Liver (tissue), 9 donors: ENCODE results near the gene GALNT14. TPM values are rescaled to one million over a fixed set of nuclear protein-coding genes. Genes with fewer than 3 reads are reported as not detected.

Experiments used
- DNase-seq: peaks from one replicate; pipeline ENCODE4 v3.0.0-alpha.2; 2017; ENCODE audit warnings: low spot score
- H3K27ac ChIP-seq, 2 donors: one replicate each; pipeline ENCODE4 v1.7.0; 2013; ENCODE audit warnings: inconsistent platforms in 2 of 2, low read length in 2 of 2, control low read depth in 1 of 2, low read depth in 1 of 2, mild to moderate bottlenecking in 1 of 2
- H3K27me3 ChIP-seq, 4 donors: one replicate each; pipeline versions ENCODE4 v1.6.1 to v1.7.0; 2013; ENCODE audit warnings: low read length in 3 of 4, inconsistent platforms in 1 of 4, mild to moderate bottlenecking in 1 of 4, moderate library complexity in 1 of 4; ENCODE audit not compliant: control insufficient read depth in 4 of 4, insufficient read depth in 4 of 4
- H3K36me3 ChIP-seq, 4 donors: one replicate each; pipeline versions ENCODE4 v1.6.1 to v1.7.0; 2013; ENCODE audit warnings: low read length in 3 of 4, mild to moderate bottlenecking in 3 of 4, low read depth in 1 of 4, moderate library complexity in 1 of 4; ENCODE audit not compliant: control insufficient read depth in 4 of 4, insufficient read depth in 3 of 4
- H3K4me1 ChIP-seq, 4 donors: one replicate each; pipeline versions ENCODE4 v1.6.1 to v1.7.0; 2013; ENCODE audit warnings: low read length in 3 of 4, mild to moderate bottlenecking in 3 of 4, moderate library complexity in 1 of 4; ENCODE audit not compliant: control insufficient read depth in 4 of 4, insufficient read depth in 4 of 4
- H3K4me3 ChIP-seq, 3 donors: one replicate each; pipeline versions ENCODE4 v1.6.1 to v1.7.0; 2013; ENCODE audit warnings: low read length in 3 of 3, control low read depth in 1 of 3, low read depth in 1 of 3, mild to moderate bottlenecking in 1 of 3
- H3K9ac ChIP-seq, 2 donors: one replicate each; pipeline ENCODE4 v1.7.0; 2013; ENCODE audit warnings: low read length in 2 of 2, mild to moderate bottlenecking in 2 of 2, moderate library complexity in 2 of 2, control low read depth in 1 of 2, low read depth in 1 of 2
- H3K9me3 ChIP-seq, 4 donors: one replicate each; pipeline versions ENCODE4 v1.6.1 to v1.7.0; 2013; ENCODE audit warnings: low read length in 3 of 4; ENCODE audit not compliant: control insufficient read depth in 4 of 4
- ATF3 ChIP-seq: IDR thresholded peaks from 2 replicates; pipeline ENCODE4 v1.6.1; 2016; ENCODE audit warnings: antibody characterized with exemption
- CTCF ChIP-seq: fragments of 150-350 bp; IDR thresholded peaks from 2 replicates; pipeline ENCODE4 v1.5.1; 2017; ENCODE audit warnings: improper control_type of control experiment, low read depth, low read length; ENCODE audit not compliant: missing input control
- EGR1 ChIP-seq, 2 donors: IDR thresholded peaks; 2 replicates each; pipeline ENCODE4 v1.6.1; 2016 to 2018; ENCODE audit warnings: antibody characterized with exemption in 2 of 2, low read depth in 2 of 2
- FOXA1 ChIP-seq: IDR thresholded peaks from 2 replicates; pipeline ENCODE4 v1.6.1; 2016; ENCODE audit warnings: antibody characterized with exemption
- FOXA2 ChIP-seq: IDR thresholded peaks from 2 replicates; pipeline ENCODE4 v1.6.1; 2016; ENCODE audit warnings: antibody characterized with exemption
- GABPA ChIP-seq, 2 donors: IDR thresholded peaks in 1 of 2; conservative IDR thresholded peaks in 1 of 2; 2 replicates each; pipeline ENCODE4 v1.6.1; 2016; ENCODE audit warnings: antibody characterized with exemption in 2 of 2, mild to moderate bottlenecking in 1 of 2, moderate library complexity in 1 of 2
- HNF4A ChIP-seq, 2 donors: conservative IDR thresholded peaks; 2 replicates each; pipeline ENCODE4 v1.6.1; 2016; ENCODE audit warnings: antibody characterized with exemption in 2 of 2, mild to moderate bottlenecking in 2 of 2
- HNF4G ChIP-seq: IDR thresholded peaks from 2 replicates; pipeline ENCODE4 v1.6.1; 2016; ENCODE audit warnings: antibody characterized with exemption
- JUND ChIP-seq, 2 donors: IDR thresholded peaks; 2 replicates each; pipeline ENCODE4 v1.6.1; 2016; ENCODE audit warnings: antibody characterized with exemption in 2 of 2
- MAX ChIP-seq: IDR thresholded peaks from 2 replicates; pipeline ENCODE4 v1.6.1; 2016; ENCODE audit warnings: antibody characterized with exemption
- NR2F2 ChIP-seq: IDR thresholded peaks from 2 replicates; pipeline ENCODE4 v1.6.1; 2016; ENCODE audit warnings: antibody characterized with exemption
- RAD21 ChIP-seq, 2 donors: IDR thresholded peaks; 2 replicates each; pipeline ENCODE4 v1.6.1; 2016; ENCODE audit warnings: antibody characterized with exemption in 2 of 2, mild to moderate bottlenecking in 2 of 2
- REST ChIP-seq: IDR thresholded peaks from 2 replicates; pipeline ENCODE4 v1.6.1; 2016; ENCODE audit warnings: antibody characterized with exemption, mild to moderate bottlenecking
- RXRA ChIP-seq, 2 donors: IDR thresholded peaks; 2 replicates each; pipeline ENCODE4 v1.6.1; 2017 to 2018; ENCODE audit warnings: antibody characterized with exemption in 2 of 2, mild to moderate bottlenecking in 1 of 2
- SP1 ChIP-seq: IDR thresholded peaks from 2 replicates; pipeline ENCODE4 v1.6.1; 2018; ENCODE audit warnings: antibody characterized with exemption, mild to moderate bottlenecking
- TAF1 ChIP-seq: conservative IDR thresholded peaks from 2 replicates; pipeline ENCODE4 v1.6.1; 2016; ENCODE audit warnings: antibody characterized with exemption, mild to moderate bottlenecking
- YY1 ChIP-seq: IDR thresholded peaks from 2 replicates; pipeline ENCODE4 v1.6.1; 2016; ENCODE audit warnings: antibody characterized with exemption, mild to moderate bottlenecking
- ZBTB33 ChIP-seq: IDR thresholded peaks from 2 replicates; pipeline ENCODE4 v1.6.1; 2016; ENCODE audit warnings: antibody characterized with exemption
- whole genome bisulfite sequencing: extraction: QIAGEN DNeasy Blood & Tissue Kit; methylation state at CpG from one replicate; pipeline ENCODE4 v1.1.7; 2013; 5-methylcytosine and 5-hydroxymethylcytosine counted together
- polyA plus RNA-seq, 2 donors: library from polyadenylated mRNA; stranded (reverse) in 1 of 2; unstranded in 1 of 2; fragments of 200-250 nt in 1 of 2; fragments of >200 nt in 1 of 2; fragmentation: Nextera tagmentation in 1 of 2; extraction: Ambion mirVana in 1 of 2; gene quantifications; one replicate each; pipeline versions ENCODE4 v1.2.1 to v1.2.3, GENCODE V29; 2013 to 2015
- total RNA-seq, 2 donors: library from RNA; depleted of rRNA; stranded (reverse); fragments of >200 nt; gene quantifications; one replicate each; pipeline ENCODE4 v1.2.3, GENCODE V29; 2014
- donor health status: healthy.
- donor health status: healthy.
- donor health status: healthy.
- donor health status: healthy.
- donor health status: healthy.

The GALNT14 gene
- total and polyA plus RNA-seq, 4 donors = 0.86 to 2.0 (median 1.5) TPM

- no peaks in the 10 kb centered on the region for H3K4me1 ChIP-seq
- H3K9me3 ChIP-seq = no peaks in the 10 kb centered on the region
- no peak overlapping the region for H3K9ac ChIP-seq
- no peak overlapping the region for H3K27ac ChIP-seq
- H3K36me3 ChIP-seq = peaks cover 0 to 1% (median 0%) of the 10 kb centered on the region in 4 donors
- no peak for DNase-seq
- no peak for TF ChIP-seq TAF1
- no peak for TF ChIP-seq REST
- TF ChIP-seq EGR1 (IDR thresholded peaks at IDR 0.05; ENCODE audit: low read depth in 2 of 2) = no peak
- no peak for TF ChIP-seq CTCF
- TF ChIP-seq GABPA (IDR thresholded peaks at IDR 0.05 in 1 of 2, conservative IDR thresholded peaks at IDR 0.05 in 1 of 2) = no peak
- no peak overlapping the region for H3K4me3 ChIP-seq
- 75% methylated on average over 3 of the region's 3 CpGs for WGBS
- no peaks in the 10 kb centered on the region for H3K27me3 ChIP-seq
These were observed 139.6 kb downstream of the GALNT14 start for GRCh38 chr2:30998672-30999071.

- no peak overlapping the region for H3K27ac ChIP-seq
- no peak for TF ChIP-seq RAD21 (IDR thresholded peaks at IDR 0.05)
- no peak for TF ChIP-seq RXRA (IDR thresholded peaks at IDR 0.05)
- no peak for TF ChIP-seq NR2F2
- no peak for TF ChIP-seq REST
- no peak for TF ChIP-seq FOXA1
- no peak for TF ChIP-seq HNF4G
- TF ChIP-seq ZBTB33 = no peak
- TF ChIP-seq JUND (IDR thresholded peaks at IDR 0.05) = no peak
- no peak for TF ChIP-seq SP1
- no peak for TF ChIP-seq EGR1 (IDR thresholded peaks at IDR 0.05; ENCODE audit: low read depth in 2 of 2)
- TF ChIP-seq CTCF = no peak
- no peak for TF ChIP-seq HNF4A (conservative IDR thresholded peaks at IDR 0.05)
- no peak for TF ChIP-seq MAX
- no peak for TF ChIP-seq ATF3
- no peak for TF ChIP-seq FOXA2
- TF ChIP-seq TAF1 = no peak
- no peak for TF ChIP-seq YY1
- no peak overlapping the region for H3K9ac ChIP-seq
- H3K4me3 ChIP-seq = no peak overlapping the region
- peaks cover 0 to 1% (median 0%) of the 10 kb centered on the region in 4 donors for H3K36me3 ChIP-seq
- no peaks in the 10 kb centered on the region for H3K27me3 ChIP-seq
- no peak for DNase-seq
- H3K4me1 ChIP-seq = no peaks in the 10 kb centered on the region
- no peaks in the 10 kb centered on the region for H3K9me3 ChIP-seq
- WGBS = 74% methylated on average over 5 of the region's 5 CpGs
These were observed 140.3 kb downstream of the GALNT14 start for GRCh38 chr2:30997979-30998378.
